Measurements from ENCODE around the gene PNMA8B.

PNMA8B gene

DNA sequence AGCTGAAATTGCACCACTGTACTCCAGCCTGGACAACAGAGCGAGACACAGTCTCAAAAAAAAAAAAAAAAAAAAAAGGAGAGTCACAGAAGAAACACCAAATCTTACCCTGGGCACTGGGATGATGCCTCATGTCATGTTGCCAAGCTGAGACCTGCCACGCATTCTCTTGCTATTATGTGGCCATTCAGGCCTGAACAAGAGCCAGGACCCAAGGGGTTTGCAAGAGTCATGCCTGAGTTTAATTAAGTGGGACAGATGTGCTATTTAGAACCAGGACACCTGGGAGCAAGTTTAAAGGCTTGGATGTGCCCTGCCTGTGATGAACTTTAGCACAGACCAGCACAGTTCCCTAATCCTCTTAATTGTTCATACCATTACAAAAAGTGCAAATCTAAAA is 34.1 kb downstream of the PNMA8B start:
- no peak overlapping the region for H3K4me3 ChIP-seq (ENCODE audit: low read depth, low read length)
- TF ChIP-seq CTCF (IDR thresholded peaks at IDR 0.05; ENCODE audit: low read depth, low read length): no peak

DNA sequence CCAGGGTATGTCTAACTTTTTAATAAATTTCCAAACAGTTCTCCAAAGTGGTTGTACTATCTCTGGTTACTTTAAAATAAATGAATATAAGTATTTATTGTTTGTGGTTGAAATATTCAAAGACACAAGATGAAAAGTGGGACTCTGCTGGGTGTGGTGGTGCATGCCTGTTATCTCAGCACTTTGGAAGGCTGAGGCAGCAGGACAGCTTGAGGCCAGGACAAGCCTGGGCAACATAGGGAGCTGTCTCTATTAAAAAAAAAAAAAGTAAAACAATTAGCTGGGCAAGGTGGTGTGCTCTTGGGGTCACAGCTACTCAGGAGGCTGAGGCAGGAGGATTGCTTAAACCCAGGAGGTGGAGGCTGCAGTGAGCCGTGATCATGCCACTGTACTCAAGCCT is 34.7 kb downstream of the PNMA8B start:
- H3K4me3 ChIP-seq (ENCODE audit: low read depth, low read length): no peak overlapping the region

GRCh38 chr19:46460055-46460454 is 35.6 kb downstream of the PNMA8B start:
- no peak for TF ChIP-seq CTCF (IDR thresholded peaks at IDR 0.05; ENCODE audit: low read depth, low read length)
- H3K4me3 ChIP-seq (ENCODE audit: low read depth, low read length): no peak overlapping the region

More for the DNA sequence above, 34.7 kb downstream of the PNMA8B start:
- TF ChIP-seq CTCF (IDR thresholded peaks at IDR 0.05; ENCODE audit: low read depth, low read length): no peak

GRCh38 chr19:46456930-46457329 is 38.7 kb downstream of the PNMA8B start:
- no peak overlapping the region for H3K4me3 ChIP-seq (ENCODE audit: low read depth, low read length)
- TF ChIP-seq CTCF (IDR thresholded peaks at IDR 0.05; ENCODE audit: low read depth, low read length): no peak

DNA sequence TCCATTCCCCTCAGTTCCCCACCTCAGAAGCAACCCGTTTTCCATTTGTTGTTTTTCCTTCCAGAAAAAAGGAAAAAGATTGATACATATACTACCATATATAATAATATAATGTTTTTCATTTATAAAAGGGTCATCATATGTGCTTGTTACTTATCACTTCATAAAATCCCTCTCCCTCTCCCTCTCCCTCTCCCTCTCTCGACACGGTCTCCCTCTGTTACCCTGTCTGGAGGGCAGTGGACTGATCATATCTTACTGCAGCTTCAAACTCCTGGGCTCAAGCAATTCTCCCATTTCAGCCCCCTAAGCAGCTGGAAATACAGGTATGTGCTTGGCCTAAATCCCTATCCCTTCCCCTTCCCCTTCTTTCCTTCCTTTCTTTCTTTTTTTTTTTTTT is 41.4 kb downstream of the PNMA8B start:
- H3K4me3 ChIP-seq (ENCODE audit: low read depth, low read length): no peak overlapping the region
- TF ChIP-seq CTCF (IDR thresholded peaks at IDR 0.05; ENCODE audit: low read depth, low read length): no peak

DNA sequence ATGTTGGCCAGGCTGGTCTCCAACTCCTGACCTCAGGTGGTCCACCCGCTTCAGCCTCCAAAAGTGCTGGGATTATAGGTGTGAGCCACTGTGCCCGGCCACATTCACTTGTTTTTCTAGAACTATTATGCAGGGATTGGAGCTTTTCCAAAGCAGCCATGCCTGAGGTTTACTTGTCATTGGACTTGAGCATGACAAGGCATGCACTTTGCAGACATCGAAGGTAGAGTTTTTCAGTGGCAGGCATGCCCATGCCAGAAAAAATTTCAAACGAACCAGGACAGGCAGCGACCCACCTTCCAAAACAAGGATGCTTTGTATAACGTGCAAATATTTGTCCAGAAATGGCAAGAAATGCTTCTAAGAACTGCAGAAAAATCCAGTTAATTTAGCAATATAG is 42.0 kb downstream of the PNMA8B start:
- H3K4me3 ChIP-seq (ENCODE audit: low read depth, low read length): no peak overlapping the region
- no peak for TF ChIP-seq CTCF (IDR thresholded peaks at IDR 0.05; ENCODE audit: low read depth, low read length)

- TF ChIP-seq CTCF (IDR thresholded peaks at IDR 0.05; ENCODE audit: low read depth, low read length): no peak
- no peak overlapping the region for H3K4me3 ChIP-seq (ENCODE audit: low read depth, low read length)
These were observed 43.5 kb downstream of the PNMA8B start for GRCh38 chr19:46452186-46452585.
